GM19043 (cell line): ENCODE data around the gene ACSF2.

Experiments used
- ATAC-seq: cut with Tn5 transposase; IDR thresholded peaks from one replicate; pipeline ENCODE4 v1.9.1; 2021; ENCODE audit warnings: low read depth; ENCODE audit not compliant: unreplicated experiment

Gene ACSF2

GRCh38 chr17:50432125-50432762 lies 6.2 kb downstream of the ACSF2 start:
- ATAC-seq: no peak

- ATAC-seq: no peak
These were observed 11.4 kb downstream of the ACSF2 start for GRCh38 chr17:50437409-50437808.

DNA sequence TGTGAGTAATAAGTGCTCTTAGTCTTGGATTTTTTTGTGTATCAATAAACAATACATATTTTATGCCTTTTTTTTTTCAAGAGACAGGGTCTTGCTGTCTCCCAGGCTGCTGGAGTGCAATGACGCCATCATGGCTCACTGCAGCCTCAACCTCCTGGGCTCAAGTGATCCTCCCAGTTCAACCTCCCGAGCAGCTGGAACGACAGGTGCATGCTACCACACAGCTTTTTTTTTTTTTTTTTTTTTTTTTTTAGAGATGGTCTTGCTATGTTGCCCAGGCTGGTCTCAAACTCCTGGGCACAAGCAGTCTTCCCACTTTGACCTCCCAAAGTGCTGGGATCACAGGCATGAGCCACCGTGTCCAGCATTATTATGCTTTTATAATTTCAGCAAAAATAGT lies 13.0 kb downstream of the ACSF2 start:
- ATAC-seq: no peak

- no peak for ATAC-seq
These were observed 14.3 kb downstream of the ACSF2 start for GRCh38 chr17:50440172-50440837.

GRCh38 chr17:50440838-50441829 lies 15.1 kb downstream of the ACSF2 start:
- ATAC-seq: no peak

- no peak for ATAC-seq
These were observed 17.5 kb downstream of the ACSF2 start for GRCh38 chr17:50443505-50443974.

DNA sequence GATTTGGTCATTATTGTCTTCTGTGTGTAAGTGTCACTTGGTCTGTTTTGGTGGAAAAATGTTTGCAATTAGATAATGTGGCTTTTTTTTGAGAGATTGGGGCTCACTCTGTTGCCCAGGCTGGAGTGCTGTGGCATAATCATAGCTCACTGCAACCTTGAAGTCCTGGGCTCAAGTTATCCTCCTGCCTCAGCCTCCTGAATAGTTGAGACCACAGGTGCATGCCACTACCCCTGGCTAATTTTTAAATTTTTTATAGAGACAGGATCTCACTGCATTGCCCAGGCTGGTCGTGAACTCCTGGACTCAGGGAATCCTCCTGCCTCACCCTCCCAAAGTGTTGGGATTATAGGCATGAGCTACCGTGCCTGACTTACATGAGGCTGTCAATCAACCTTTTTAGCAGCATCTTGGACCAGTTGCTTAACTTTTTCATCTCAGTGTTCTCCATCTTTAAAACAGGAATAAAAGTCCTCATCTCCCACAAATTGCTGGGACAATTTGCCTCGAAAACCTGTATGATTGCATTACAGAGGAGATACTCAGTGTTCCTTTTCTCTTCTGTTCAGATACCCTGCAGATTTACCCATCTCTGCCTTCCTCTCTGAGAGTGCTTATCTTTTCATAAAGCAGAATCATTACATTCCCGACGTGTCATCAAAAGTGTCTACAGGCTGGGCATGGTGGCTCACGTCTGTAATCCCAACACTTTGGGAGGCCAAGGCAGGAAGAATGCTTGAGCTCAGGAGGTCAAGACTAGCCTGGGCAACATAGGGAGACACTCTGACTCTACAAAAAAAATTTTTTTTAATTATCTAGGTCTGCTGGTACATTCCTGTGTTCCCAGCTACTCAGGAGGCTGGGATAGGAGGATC lies 19.1 kb downstream of the ACSF2 start:
- no peak for ATAC-seq

DNA sequence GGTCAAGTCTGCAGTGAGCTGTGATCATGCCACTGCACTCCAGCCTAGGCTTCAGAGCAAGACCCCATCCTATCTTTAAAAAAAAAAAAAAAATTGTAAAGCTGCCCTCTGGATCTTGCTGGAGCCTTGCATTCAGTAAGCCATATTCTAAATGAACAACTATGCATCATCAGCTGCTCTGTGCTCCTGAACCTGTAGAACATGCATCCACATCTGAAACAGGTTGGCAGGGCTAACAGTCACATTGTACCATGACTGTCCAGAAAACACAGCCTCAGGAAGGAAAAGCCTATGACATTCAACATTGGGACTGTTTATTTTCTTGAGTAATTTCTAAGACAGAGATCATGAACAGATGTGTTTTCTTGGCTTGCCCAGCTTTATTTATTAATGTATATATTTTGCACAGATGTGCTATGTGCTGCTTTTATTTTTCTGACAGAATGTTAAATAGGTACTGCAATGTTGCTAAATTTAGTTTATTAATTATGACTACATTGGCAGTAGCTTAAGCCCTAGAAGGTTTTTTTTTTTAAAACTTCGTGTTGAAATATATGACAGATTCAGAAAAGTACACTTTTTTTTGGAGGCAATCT lies 19.8 kb downstream of the ACSF2 start:
- ATAC-seq: no peak

DNA sequence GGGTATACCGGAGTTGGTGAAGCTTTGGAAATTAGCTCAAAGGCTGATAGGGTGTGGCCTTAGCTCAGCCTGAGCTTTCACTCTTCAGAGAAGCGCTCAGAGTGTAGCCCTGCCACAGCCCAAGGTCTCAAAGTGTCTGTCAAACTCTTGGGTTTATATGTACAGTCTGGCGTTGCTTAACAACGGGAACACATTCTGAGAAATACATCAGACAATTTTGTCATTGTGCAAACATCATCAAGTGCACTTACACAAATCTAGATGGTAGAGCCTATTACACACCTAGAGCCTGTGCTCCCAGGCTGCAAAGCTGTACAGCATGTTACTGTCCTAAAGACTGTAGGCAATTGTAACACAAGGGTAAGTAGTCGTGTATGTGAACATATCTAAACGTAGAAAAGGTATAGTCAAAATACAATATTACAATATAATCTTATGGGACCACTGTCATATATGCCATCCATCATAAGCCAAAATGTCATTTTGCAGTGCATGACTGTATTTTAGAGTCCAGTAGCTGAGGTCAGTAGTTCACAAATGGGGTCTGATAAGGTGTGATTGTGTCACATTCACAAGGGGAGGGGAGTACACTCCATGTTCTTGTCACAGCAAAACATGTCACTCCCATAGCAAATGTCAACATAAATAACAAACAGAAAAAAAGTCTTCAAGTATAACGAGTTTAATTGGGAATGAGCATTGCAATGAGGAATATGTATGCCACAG lies 22.0 kb downstream of the ACSF2 start:
- ATAC-seq: no peak

GRCh38 chr17:50448643-50449042 lies 22.6 kb downstream of the ACSF2 start:
- no peak for ATAC-seq

GRCh38 chr17:50451943-50452629 lies 26.1 kb downstream of the ACSF2 start:
- ATAC-seq: no peak

GRCh38 chr17:50452630-50453300 lies 26.7 kb downstream of the ACSF2 start:
- no peak for ATAC-seq

GRCh38 chr17:50453901-50454300 lies 27.9 kb downstream of the ACSF2 start:
- no peak for ATAC-seq

DNA sequence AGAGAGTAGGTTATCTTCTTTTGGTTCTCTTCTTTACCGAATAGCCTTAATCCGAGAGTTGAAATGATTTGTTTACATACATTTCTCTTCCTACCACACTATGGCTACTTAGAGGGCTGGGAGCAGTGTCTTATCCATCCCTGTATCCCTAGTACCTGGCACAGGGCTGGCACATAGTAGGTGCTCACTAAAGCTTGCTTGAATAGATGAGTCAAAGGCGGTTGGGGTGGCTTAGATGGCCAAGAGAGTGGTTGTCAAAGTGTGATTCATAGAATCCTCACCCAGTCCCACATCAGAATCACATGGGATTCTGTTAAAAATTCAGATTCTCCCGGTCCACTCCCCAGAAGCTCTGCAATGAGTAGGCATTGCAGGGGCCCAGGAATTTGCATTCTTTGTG lies 31.6 kb downstream of the ACSF2 start:
- no peak for ATAC-seq

DNA sequence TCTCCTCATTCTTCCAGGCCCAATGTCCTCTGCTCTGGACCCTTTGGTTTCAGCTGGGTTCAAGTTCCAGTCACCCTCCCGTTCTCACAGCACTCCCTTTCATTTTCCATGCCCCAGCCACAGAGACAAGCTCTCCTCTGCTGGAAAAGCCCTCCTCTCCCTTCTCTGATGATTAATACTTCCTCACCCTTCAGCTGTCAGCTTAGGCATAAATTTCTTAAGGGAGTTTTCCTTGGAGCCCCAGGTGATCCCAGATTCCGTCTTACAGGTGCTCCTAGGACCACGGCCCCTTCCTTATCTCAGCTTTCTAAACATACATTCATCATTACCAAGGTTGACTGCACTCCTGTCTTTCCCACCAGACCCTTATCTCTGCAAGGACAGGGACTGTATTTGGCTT lies 32.3 kb downstream of the ACSF2 start:
- no peak for ATAC-seq

- ATAC-seq: no peak
These were observed 33.0 kb downstream of the ACSF2 start for GRCh38 chr17:50458701-50459676.

- ATAC-seq: no peak
These were observed 33.7 kb downstream of the ACSF2 start for GRCh38 chr17:50459756-50460155.
